SU-DHL-6 (cell line): ENCODE data around the gene PTPRC.

ENCODE experiments used
- CTCF ChIP-seq: fragments of 200-600 bp; sonication (generic); IDR thresholded peaks from one replicate; pipeline ENCODE4 v1.5.1; 2017; ENCODE audit warnings: antibody characterized with exemption, mild to moderate bottlenecking, low read length, moderate library complexity; ENCODE audit not compliant: insufficient read depth, poor library complexity, severe bottlenecking
- EZH2phosphoT487 ChIP-seq: fragments of 200-600 bp; sonication (generic), shearing (Covaris generic); conservative IDR thresholded peaks from 2 replicates; pipeline ENCODE4 v1.6.1; 2018; ENCODE audit warnings: mild to moderate bottlenecking, antibody characterized with exemption, low read length, moderate library complexity, mixed read lengths

- TF ChIP-seq CTCF (no peak), EZH2phosphoT487 (no peak)
Measured at GRCh38 chr1:198649232-198649967, 10.6 kb downstream of the PTPRC start.
